Stomach (tissue), 9 donors: Measurements from ENCODE around the gene MMP20. TPM values are rescaled to one million over a fixed set of nuclear protein-coding genes. Genes with fewer than 3 reads are reported as not detected.

Experiments used
- DNase-seq, 2 donors: peaks; one replicate each; pipeline versions ENCODE4 v3.0.0 to v3.0.0-alpha.2; 2013 to 2019
- H3K27ac ChIP-seq, 5 donors: fragments of 200-600 bp in 4 of 5; sonication (generic) in 4 of 5; one replicate each; pipeline ENCODE4 v1.5.1; 2013 to 2019; ENCODE audit warnings: mild to moderate bottlenecking in 1 of 5, moderate library complexity in 1 of 5
- H3K27me3 ChIP-seq, 3 donors: fragments of 200-600 bp; sonication (generic); one replicate each; pipeline ENCODE4 v1.5.1; 2017 to 2019; ENCODE audit warnings: mixed run types in 1 of 3
- H3K36me3 ChIP-seq, 4 donors: fragments of 200-600 bp; sonication (generic); 1 replicate in 3 of 4; 2 replicates in 1 of 4; pipeline ENCODE4 v1.5.1; 2016 to 2019
- H3K4me1 ChIP-seq, 4 donors: fragments of 200-600 bp; sonication (generic); one replicate each; pipeline ENCODE4 v1.5.1; 2016 to 2019
- H3K4me3 ChIP-seq, 4 donors: fragments of 200-600 bp; sonication (generic) in 3 of 4; one replicate each; pipeline ENCODE4 v1.5.1; 2016 to 2019; ENCODE audit warnings: mild to moderate bottlenecking in 1 of 4
- H3K9me3 ChIP-seq, 4 donors: fragments of 200-600 bp; sonication (generic); one replicate each; pipeline ENCODE4 v1.5.1; 2016 to 2019
- EP300 ChIP-seq: sonication (generic); formaldehyde crosslinking; IDR thresholded peaks from one replicate; pipeline ENCODE4 v1.6.1; 2017; ENCODE audit warnings: antibody characterized with exemption
- POLR2A ChIP-seq, 4 donors: fragments of 450-650 bp; IDR thresholded peaks; one replicate each; pipeline ENCODE4 v1.6.1; 2016; ENCODE audit warnings: antibody characterized with exemption in 4 of 4, control low read depth in 2 of 4, mild to moderate bottlenecking in 1 of 4, moderate library complexity in 1 of 4
- POLR2AphosphoS5 ChIP-seq, 3 donors: sonication (generic); formaldehyde crosslinking; IDR thresholded peaks; one replicate each; pipeline ENCODE4 v1.6.1; 2016; ENCODE audit warnings: antibody characterized with exemption in 3 of 3
- WGBS, 5 donors: extraction: QIAGEN DNeasy Blood & Tissue Kit in 3 of 5; methylation state at CpG; one replicate each; pipeline versions ENCODE4 v1.1.5 to v1.1.7; 2013 to 2018; 5-methylcytosine and 5-hydroxymethylcytosine counted together
- intact Hi-C: fragments of 100-400 bp; cut with DNase I; formaldehyde crosslinking; loops from one replicate; pipeline ENCODE4 v1.15.1; 2023; ENCODE audit warnings: low total_unique reads
- polyA plus RNA-seq, 3 donors: library from polyadenylated mRNA; stranded (reverse); fragments of 200-250 nt; gene quantifications; one replicate each; pipeline ENCODE4 v1.2.3, GENCODE V29; 2013
- total RNA-seq, 5 donors: library from RNA; depleted of rRNA; stranded (reverse); fragments of >200 nt; gene quantifications; one replicate each; pipeline versions ENCODE4 v1.1.0 to v1.2.3, GENCODE V29; 2014 to 2016
- TF ChIP-seq, protein P1 (sequence below), 7 experiments: fragments of 450-650 bp in 4 of 7; fragments of 200-600 bp in 3 of 7; sonication (generic) in 3 of 7; IDR thresholded peaks; one replicate each; pipeline ENCODE4 v1.5.1; 2016 to 2019; ENCODE audit warnings: antibody characterized with exemption in 7 of 7, control low read depth in 2 of 7, mild to moderate bottlenecking in 1 of 7
- donor health status: healthy with polysubstance abuse.
- donor health status: Bipolar disorder and iron deficiency.
- donor health status: healthy.

Gene MMP20
- total and polyA plus RNA-seq, 8 donors: not detected

DNA sequence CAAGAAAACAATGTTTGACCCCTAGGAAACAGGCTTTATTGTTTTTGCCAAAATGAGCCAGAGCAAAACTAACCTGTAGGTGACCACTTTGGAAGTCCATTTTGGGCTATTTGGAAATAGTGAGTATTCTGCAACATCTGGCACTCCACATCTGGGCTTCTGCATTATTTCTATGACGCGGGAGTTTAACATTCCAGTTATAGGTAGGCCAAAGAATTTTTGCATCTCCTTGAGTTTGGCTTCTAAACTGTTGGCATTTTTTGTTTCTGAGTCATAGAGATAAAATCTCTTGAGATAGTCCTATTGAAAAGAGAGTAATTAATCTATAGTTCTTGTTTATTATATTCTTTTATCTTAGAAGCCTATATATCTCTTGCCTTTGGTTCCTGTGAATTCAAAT, 97.4 kb downstream of the MMP20 start:
- no peak for DNase-seq

GRCh38 chr11:102527041-102527440, 98.1 kb downstream of the MMP20 start:
- intact Hi-C loops: no loop called here
- no peaks in the 10 kb centered on the region for H3K36me3 ChIP-seq
- no peak for DNase-seq
- H3K9me3 ChIP-seq: no peaks in the 10 kb centered on the region
- H3K27me3 ChIP-seq: no peaks in the 10 kb centered on the region
- H3K4me3 ChIP-seq: no peak overlapping the region
- no peak for TF ChIP-seq EP300
- no peak for TF ChIP-seq POLR2AphosphoS5 (IDR thresholded peaks at IDR 0.05)
- TF ChIP-seq, protein P1, sequence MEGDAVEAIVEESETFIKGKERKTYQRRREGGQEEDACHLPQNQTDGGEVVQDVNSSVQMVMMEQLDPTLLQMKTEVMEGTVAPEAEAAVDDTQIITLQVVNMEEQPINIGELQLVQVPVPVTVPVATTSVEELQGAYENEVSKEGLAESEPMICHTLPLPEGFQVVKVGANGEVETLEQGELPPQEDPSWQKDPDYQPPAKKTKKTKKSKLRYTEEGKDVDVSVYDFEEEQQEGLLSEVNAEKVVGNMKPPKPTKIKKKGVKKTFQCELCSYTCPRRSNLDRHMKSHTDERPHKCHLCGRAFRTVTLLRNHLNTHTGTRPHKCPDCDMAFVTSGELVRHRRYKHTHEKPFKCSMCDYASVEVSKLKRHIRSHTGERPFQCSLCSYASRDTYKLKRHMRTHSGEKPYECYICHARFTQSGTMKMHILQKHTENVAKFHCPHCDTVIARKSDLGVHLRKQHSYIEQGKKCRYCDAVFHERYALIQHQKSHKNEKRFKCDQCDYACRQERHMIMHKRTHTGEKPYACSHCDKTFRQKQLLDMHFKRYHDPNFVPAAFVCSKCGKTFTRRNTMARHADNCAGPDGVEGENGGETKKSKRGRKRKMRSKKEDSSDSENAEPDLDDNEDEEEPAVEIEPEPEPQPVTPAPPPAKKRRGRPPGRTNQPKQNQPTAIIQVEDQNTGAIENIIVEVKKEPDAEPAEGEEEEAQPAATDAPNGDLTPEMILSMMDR (IDR thresholded peaks at IDR 0.05): no peak
- TF ChIP-seq POLR2A (IDR thresholded peaks at IDR 0.05): no peak
- WGBS, 5 donors: 34 to 83% (median 52%) methylated on average over 1 of the region's 1 CpG
- no peak overlapping the region for H3K27ac ChIP-seq
- H3K4me1 ChIP-seq: no peaks in the 10 kb centered on the region

More for the DNA sequence above, 97.4 kb downstream of the MMP20 start:
- no peaks in the 10 kb centered on the region for H3K9me3 ChIP-seq
- no peaks in the 10 kb centered on the region for H3K4me1 ChIP-seq
- TF ChIP-seq, protein P1 (IDR thresholded peaks at IDR 0.05): no peak
- no peak for TF ChIP-seq POLR2A (IDR thresholded peaks at IDR 0.05)
- no peak for TF ChIP-seq EP300
- H3K27me3 ChIP-seq: no peaks in the 10 kb centered on the region
- intact Hi-C loops: no loop called here
- no peak overlapping the region for H3K4me3 ChIP-seq
- no peaks in the 10 kb centered on the region for H3K36me3 ChIP-seq
- no peak overlapping the region for H3K27ac ChIP-seq
- 55 to 94% (median 86%) methylated on average over 2 of the region's 2 CpGs for WGBS, 5 donors

Other genes with a start within 250 kb of the MMP20 start
- gene TMEM123, start 172.6 kb downstream of the MMP20 start, total RNA-seq: 100 to 1,000 TPM in 2 of 5 donors, 10 to 100 TPM in 3; 16.2 to 226 (median 75.3) TPM
- 10 to 100 TPM; 47.2 to 53.6 (median 49.6) TPM for gene TMEM123, start 172.6 kb downstream of the MMP20 start, polyA plus RNA-seq
- 1 to 10 TPM in 2 of 5 donors, under 1 TPM in 1, not detected in 2; 0.37 to 2.0 (median 1.3) TPM for gene MMP7, start 94.6 kb downstream of the MMP20 start, total RNA-seq
- gene MMP7, start 94.6 kb downstream of the MMP20 start, polyA plus RNA-seq: 10 to 100 TPM in 1 of 3 donors, 1 to 10 TPM in 1, not detected in 1; 2.1 to 45.1 TPM
- not detected for gene MMP27, start 80.4 kb upstream of the MMP20 start, total RNA-seq
- not detected for gene MMP27, start 80.4 kb upstream of the MMP20 start, polyA plus RNA-seq
- 1 to 10 TPM in 1 of 5 donors, not detected in 4; 1.8 TPM for gene MMP8, start 99.6 kb upstream of the MMP20 start, total RNA-seq
- under 1 TPM in 2 of 3 donors, not detected in 1; 0.20 to 0.50 TPM for gene MMP8, start 99.6 kb upstream of the MMP20 start, polyA plus RNA-seq
- gene MMP10, start 155.3 kb upstream of the MMP20 start, total RNA-seq: 1 to 10 TPM in 1 of 5 donors, under 1 TPM in 1, not detected in 3; 0.92 to 4.2 TPM
- 1 to 10 TPM in 1 of 3 donors, under 1 TPM in 2; 0.10 to 8.8 (median 0.46) TPM for gene MMP10, start 155.3 kb upstream of the MMP20 start, polyA plus RNA-seq
- gene MMP1, start 172.8 kb upstream of the MMP20 start, total RNA-seq: 10 to 100 TPM in 1 of 5 donors, 1 to 10 TPM in 1, under 1 TPM in 1, not detected in 2; 0.89 to 13.4 (median 3.8) TPM
- 100 to 1,000 TPM in 1 of 3 donors, 10 to 100 TPM in 1, 1 to 10 TPM in 1; 3.0 to 127 (median 11.2) TPM for gene MMP1, start 172.8 kb upstream of the MMP20 start, polyA plus RNA-seq
- gene MMP3, start 218.3 kb upstream of the MMP20 start, total RNA-seq: 1 to 10 TPM in 2 of 5 donors, under 1 TPM in 2, not detected in 1; 0.45 to 7.0 (median 1.5) TPM
- 10 to 100 TPM in 1 of 3 donors, 1 to 10 TPM in 1, under 1 TPM in 1; 0.83 to 37.5 (median 1.7) TPM for gene MMP3, start 218.3 kb upstream of the MMP20 start, polyA plus RNA-seq
- gene MMP12, start 249.7 kb upstream of the MMP20 start, total RNA-seq: not detected
- gene MMP12, start 249.7 kb upstream of the MMP20 start, polyA plus RNA-seq: 1 to 10 TPM in 2 of 3 donors, under 1 TPM in 1; 0.46 to 2.4 (median 1.4) TPM